ENCODE measurements around the gene FYB1.

Gene FYB1

DNA sequence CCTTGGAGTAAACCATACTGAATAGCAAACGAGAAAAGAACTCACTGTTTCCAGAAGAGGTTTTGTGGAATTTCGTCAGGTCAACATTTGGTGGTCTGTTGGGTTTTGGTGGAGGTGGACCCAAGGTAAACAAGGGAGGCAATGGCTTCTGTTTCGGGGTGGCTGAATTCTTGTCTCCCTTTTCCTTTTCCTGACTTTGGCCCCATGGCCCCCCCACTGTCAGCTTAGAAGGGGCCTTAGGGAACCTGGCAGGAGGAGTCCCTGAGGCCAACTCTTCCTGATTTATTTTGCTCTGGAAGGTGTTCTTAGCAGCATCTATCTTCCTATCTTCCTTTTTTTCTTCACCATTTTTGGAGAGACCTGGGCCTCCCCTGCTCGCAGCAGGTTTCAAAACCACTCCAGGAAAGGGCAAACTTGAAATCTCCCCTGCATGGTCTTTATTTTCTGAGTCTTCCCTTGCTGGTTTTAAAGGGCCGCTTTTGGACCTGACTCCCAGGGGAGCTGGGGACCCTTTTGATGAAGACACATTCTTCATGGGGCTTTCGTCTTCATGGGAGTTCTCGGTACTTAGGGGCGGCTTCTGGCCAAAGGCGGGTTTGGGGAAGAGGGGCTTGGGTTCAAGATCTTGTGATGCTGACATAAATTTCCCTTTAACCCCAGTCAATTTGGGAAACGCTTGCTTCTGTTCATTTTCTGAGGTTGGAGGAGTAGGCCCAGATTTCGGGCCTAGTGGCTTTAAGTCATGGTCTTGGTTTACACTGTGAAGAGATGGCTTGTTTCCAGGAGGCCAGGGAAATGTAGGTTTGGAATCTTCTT lies 17.4 kb downstream of the FYB1 start:
- TF ChIP-seq ZFP30 (CRISPR knock-in tag; IDR thresholded peaks at IDR 0.05) (no peak), ISL1 (CRISPR knock-in tag; IDR thresholded peaks at IDR 0.05) (no peak), GLIS3 (CRISPR knock-in tag; IDR thresholded peaks at IDR 0.05) (no peak), PATZ1 (CRISPR knock-in tag; IDR thresholded peaks at IDR 0.05; ENCODE audit: borderline replicate concordance) (no peak), ZNF565 (CRISPR knock-in tag; conservative IDR thresholded peaks at IDR 0.05; ENCODE audit: low read depth) (no peak)
- no peak for ATAC-seq

DNA sequence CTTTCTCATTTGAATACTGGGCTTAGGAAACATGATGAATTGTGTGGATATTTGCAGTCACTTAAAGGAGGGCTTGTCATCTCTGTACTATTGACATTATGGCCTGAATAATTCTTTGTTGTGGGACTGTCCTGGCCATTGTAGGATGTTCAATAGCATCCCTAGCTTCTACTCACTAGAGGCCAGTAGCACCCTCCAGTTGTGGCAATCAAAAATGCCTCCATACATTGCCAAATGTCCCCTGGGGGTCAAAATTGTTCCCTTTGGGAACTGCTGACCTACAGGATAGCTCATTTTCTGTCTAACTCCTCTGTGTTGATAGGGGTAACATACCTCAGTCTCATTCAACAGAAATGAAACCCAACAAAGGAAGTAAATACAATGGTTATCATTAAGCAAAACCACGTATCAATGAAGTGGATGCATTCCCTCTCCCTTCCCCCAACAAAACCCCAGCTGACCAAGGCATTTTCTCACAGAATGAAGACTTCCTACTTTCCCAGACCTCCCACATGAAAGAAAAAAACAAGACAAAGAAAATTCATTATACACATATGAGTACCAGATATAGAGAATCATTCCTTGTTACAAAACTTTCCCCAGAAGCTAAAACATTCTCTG lies 18.1 kb downstream of the FYB1 start:
- TF ChIP-seq RARB (CRISPR knock-in tag; IDR thresholded peaks at IDR 0.05) (no peak), TOX (CRISPR knock-in tag; IDR thresholded peaks at IDR 0.05; ENCODE audit: borderline replicate concordance) (no peak), BACH2 (CRISPR knock-in tag; IDR thresholded peaks at IDR 0.05; ENCODE audit: borderline replicate concordance) (no peak), ARNTL (CRISPR knock-in tag; IDR thresholded peaks at IDR 0.05; ENCODE audit: borderline replicate concordance, low read depth) (no peak)

DNA sequence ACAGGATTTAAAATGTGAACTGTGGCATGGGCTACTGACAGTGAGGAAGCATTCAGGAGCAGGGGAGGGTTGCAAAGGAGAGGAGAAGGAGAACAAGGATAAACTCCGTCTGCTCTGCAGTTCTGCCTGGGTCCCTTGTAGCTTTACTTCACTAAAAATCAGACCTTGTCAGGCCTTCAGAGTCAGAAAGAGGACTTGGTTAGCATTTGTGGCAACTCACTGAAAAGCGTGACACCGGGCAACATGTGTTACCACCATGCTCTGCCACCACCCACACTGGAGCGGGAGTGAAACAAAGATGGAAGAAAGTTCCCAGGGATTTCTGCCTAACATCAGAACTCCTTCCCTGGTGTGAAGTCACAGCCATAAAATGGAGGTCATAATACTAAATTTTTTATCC lies 19.3 kb downstream of the FYB1 start:
- ATAC-seq: no peak
- TF ChIP-seq ESRRG (CRISPR knock-in tag; IDR thresholded peaks at IDR 0.05): no peak

More for the DNA sequence above, 18.1 kb downstream of the FYB1 start:
- no peak for ATAC-seq

DNA sequence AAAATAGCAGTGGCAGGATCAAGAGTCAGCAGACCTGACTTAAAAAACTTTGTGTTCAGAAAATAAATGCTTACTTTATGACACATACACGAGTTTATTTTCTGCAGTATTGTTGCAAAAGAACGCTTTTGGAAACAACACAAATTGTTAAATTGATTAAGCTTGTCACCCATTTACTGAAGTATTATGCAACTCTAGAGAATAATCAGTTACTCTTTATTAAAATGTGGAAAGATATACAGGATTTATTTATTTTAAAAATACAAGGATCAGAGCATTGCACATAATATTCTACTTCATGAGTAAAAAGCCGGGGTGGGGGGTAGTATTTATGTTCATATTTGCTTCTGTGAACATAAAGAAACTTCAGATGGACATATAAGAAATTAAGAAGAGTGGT lies 20.0 kb downstream of the FYB1 start:
- no peak for TF ChIP-seq ZNF70 (CRISPR knock-in tag; IDR thresholded peaks at IDR 0.05)
- TF ChIP-seq ESRRG (CRISPR knock-in tag; IDR thresholded peaks at IDR 0.05): no peak
- TF ChIP-seq PPARA (CRISPR knock-in tag; IDR thresholded peaks at IDR 0.05; ENCODE audit: borderline replicate concordance): no peak
- TF ChIP-seq SNAI2 (CRISPR knock-in tag; IDR thresholded peaks at IDR 0.05): no peak
- TF ChIP-seq TSHZ2 (CRISPR knock-in tag; IDR thresholded peaks at IDR 0.05): no peak
- no peak for TF ChIP-seq TOX (CRISPR knock-in tag; IDR thresholded peaks at IDR 0.05; ENCODE audit: borderline replicate concordance)
- TF ChIP-seq OSR1 (CRISPR knock-in tag; IDR thresholded peaks at IDR 0.05): no peak
- no peak for TF ChIP-seq GLIS3 (CRISPR knock-in tag; IDR thresholded peaks at IDR 0.05)
- no peak for ATAC-seq

DNA sequence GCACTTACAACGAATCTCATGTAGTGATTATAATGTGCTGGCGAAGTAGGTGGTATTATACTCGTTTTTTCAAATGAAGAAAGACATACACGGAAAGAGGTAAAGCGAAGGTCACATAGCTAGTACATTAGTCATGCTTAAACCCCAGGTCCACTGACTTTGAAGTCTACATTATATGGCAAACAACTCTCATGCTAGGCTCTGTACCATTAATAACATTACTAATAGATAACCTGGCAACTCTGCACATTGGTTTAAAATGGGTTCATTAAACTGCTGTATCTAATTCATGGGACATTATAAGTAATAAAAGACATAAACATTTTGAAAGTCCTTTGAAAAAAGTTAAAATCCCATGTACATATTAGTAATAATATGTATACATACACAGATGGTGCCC lies 21.2 kb downstream of the FYB1 start:
- TF ChIP-seq POU6F1 (CRISPR knock-in tag; IDR thresholded peaks at IDR 0.05; ENCODE audit: borderline replicate concordance, low read depth) (no peak), TOX (CRISPR knock-in tag; IDR thresholded peaks at IDR 0.05; ENCODE audit: borderline replicate concordance) (no peak), TCF4 (CRISPR knock-in tag; IDR thresholded peaks at IDR 0.05; ENCODE audit: borderline replicate concordance) (no peak), CSDC2 (CRISPR knock-in tag; IDR thresholded peaks at IDR 0.05) (no peak), GLIS3 (CRISPR knock-in tag; IDR thresholded peaks at IDR 0.05) (no peak), CREB5 (CRISPR knock-in tag; IDR thresholded peaks at IDR 0.05; ENCODE audit: low read depth) (no peak), ISL1 (CRISPR knock-in tag; IDR thresholded peaks at IDR 0.05) (no peak), ESRRG (CRISPR knock-in tag; IDR thresholded peaks at IDR 0.05) (no peak), ZC3H10 (CRISPR knock-in tag; IDR thresholded peaks at IDR 0.05) (no peak), PPARA (CRISPR knock-in tag; IDR thresholded peaks at IDR 0.05; ENCODE audit: borderline replicate concordance) (no peak), ZFP3 (CRISPR knock-in tag; IDR thresholded peaks at IDR 0.05) (no peak)
- no peak for ATAC-seq
